Calu3 (cell line): Measurements from ENCODE around the gene VPS25. TPM values are rescaled to one million over a fixed set of nuclear protein-coding genes. Genes with fewer than 3 reads are reported as not detected.
A peak's percentile ranks its signal among the peaks of the same experiment; 100 is the strongest.

Experiments
- BruUV-seq: library from RNA; stranded (reverse); fragments of 400-500 nt; replicated peaks from 2 replicates; lab custom pipeline; 2021; lab: Mats Ljungman, UMichigan
- CTCF ChIA-PET: fragments of 300-600 bp; sonication (Branson Sonifier 250); formaldehyde crosslinking; loops from one replicate; lab custom pipeline; 2022; ENCODE audit warnings: antibody characterized with exemption; lab: Charles Lee
- DNase-seq: peaks from one replicate; pipeline ENCODE4 v3.0.0; 2022
- H3K27ac Mint-ChIP-seq: one replicate; pipeline ENCODE4 v1.8.0; 2022; ENCODE audit warnings: mixed read lengths; ENCODE audit not compliant: unreplicated experiment
- H3K27me3 Mint-ChIP-seq: one replicate; pipeline ENCODE4 v1.8.0; 2022; ENCODE audit warnings: mixed read lengths; ENCODE audit not compliant: unreplicated experiment
- H3K36me3 Mint-ChIP-seq: one replicate; pipeline ENCODE4 v1.8.0; 2022; ENCODE audit warnings: mild to moderate bottlenecking, moderate library complexity, mixed read lengths; ENCODE audit not compliant: insufficient read depth, unreplicated experiment
- H3K4me1 Mint-ChIP-seq: one replicate; pipeline ENCODE4 v1.8.0; 2022; ENCODE audit warnings: mild to moderate bottlenecking, low read depth, mixed read lengths; ENCODE audit not compliant: unreplicated experiment
- H3K4me3 Mint-ChIP-seq: one replicate; pipeline ENCODE4 v1.8.0; 2022; ENCODE audit warnings: mild to moderate bottlenecking, low read depth, moderate library complexity, mixed read lengths; ENCODE audit not compliant: unreplicated experiment
- H3K9me3 Mint-ChIP-seq: one replicate; pipeline ENCODE4 v1.8.0; 2022; ENCODE audit warnings: low read depth, mixed read lengths; ENCODE audit not compliant: unreplicated experiment
- CTCF ChIP-seq: fragments of 200-600 bp; IDR thresholded peaks from one replicate; pipeline ENCODE4 v1.8.0; 2022; ENCODE audit warnings: antibody characterized with exemption; ENCODE audit not compliant: unreplicated experiment
- intact Hi-C: fragments of 100-400 bp; cut with micrococcal nuclease; formaldehyde crosslinking; loops from one replicate; pipeline ENCODE4 v1.10.0; 2022; ENCODE audit not compliant: unreplicated experiment
- total RNA-seq: library from RNA; stranded (reverse); gene quantifications from 2 replicates; pipeline ENCODE4 v1.2.3, GENCODE V29; 2022

Gene VPS25
- total RNA-seq, 1 experiment from 2014 or later, result 93.9 TPM

DNA sequence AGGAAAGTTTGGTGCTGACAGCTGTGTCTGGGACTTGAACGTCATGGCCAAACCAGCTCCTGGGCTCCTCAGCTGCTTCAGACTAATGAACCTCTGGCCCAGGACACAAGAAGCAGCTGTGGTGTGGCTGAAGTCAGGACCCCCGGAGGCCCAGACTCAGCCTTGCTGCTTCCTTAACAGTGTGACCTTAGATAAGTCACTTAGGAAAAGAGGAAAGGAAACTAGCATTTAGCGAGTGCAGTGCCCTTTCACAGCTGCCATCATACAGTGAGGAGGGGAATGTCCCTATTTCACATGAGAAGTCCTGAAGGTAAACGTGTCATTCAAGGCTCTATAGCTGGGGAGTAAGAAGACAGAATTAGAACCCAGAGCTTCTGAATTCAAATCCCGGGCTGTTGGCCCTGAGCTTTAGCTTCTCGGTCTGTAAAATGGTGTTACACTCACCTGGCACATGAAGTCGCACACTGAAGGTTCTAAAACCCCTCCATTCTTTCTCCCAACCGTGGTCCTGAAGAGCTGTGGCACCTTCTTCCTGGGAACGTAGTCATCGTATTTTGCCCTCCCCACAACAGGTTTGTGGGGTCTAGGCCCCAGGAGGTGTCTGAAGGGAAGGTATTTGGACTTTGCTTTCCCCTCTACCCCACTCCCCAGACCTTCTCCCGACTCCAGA, 13.1 kb upstream of the VPS25 start:
- peaks cover 93% of the 10 kb centered on the region for H3K27me3 Mint-ChIP-seq
- H3K36me3 Mint-ChIP-seq, result no peaks in the 10 kb centered on the region
- CTCF ChIA-PET, result interaction anchor here (0.5 to 3.7 kb wide), 5 partner anchors 9 to 217 kb away, joined by 3 to 19 read pairs (median 6); partner anchors contain the start of gene PSMC3IP

GRCh38 chr17:42760652-42761581, 12.3 kb upstream of the VPS25 start, which contains the start of gene RAMP2:
Gene RAMP2, plus strand, starts transcription at chr17:42761227. Its CDS starts 35 bp downstream, at chr17:42761262.
- Mint-ChIP-seq H3K27me3 (peaks cover 93% of the 10 kb centered on the region), H3K27ac (no peak within 1 kb of the TSS), H3K9me3 (no peaks in the 10 kb centered on the region), H3K4me1 (peaks cover 12% of the 10 kb centered on the region), H3K36me3 (no peaks in the 10 kb centered on the region), H3K4me3 (peak within 1 kb of the TSS; percentile 58)
- CTCF ChIA-PET, result interaction anchor here (0.9 to 3.7 kb wide), 5 partner anchors 10 to 183 kb away, joined by 3 to 19 read pairs (median 4); partner anchors contain the start of genes PSMC3IP and VPS25
- intact Hi-C loops, result loop anchor here (10.0 kb wide), 2 partner anchors 56 to 86 kb away; partner anchors contain the start of gene PLEKHH3
- DNase-seq, result peak; percentile 36
- BruUV-seq, result no TSS peak
- no peak for TF ChIP-seq CTCF

More for the DNA sequence above, 13.1 kb upstream of the VPS25 start:
- Mint-ChIP-seq H3K9me3 (no peaks in the 10 kb centered on the region), H3K4me1 (peaks cover 12% of the 10 kb centered on the region), H3K4me3 (no peak overlapping the region), H3K27ac (no peak overlapping the region)
- intact Hi-C loops, result loop anchor here (10.0 kb wide), 2 partner anchors 55 to 85 kb away; partner anchors contain the start of gene PLEKHH3
- no peak for TF ChIP-seq CTCF
- no peak for DNase-seq
- BruUV-seq, result no TSS peak

- Mint-ChIP-seq H3K27ac (no peak overlapping the region), H3K4me3 (peak overlapping the region; percentile 58)
Observed at GRCh38 chr17:42761638-42762037, 11.6 kb upstream of the VPS25 start.

More at GRCh38 chr17:42761638-42762037, 11.6 kb upstream of the VPS25 start:
- intact Hi-C loops, result loop anchor here (10.0 kb wide), 2 partner anchors 57 to 87 kb away; partner anchors contain the start of gene PLEKHH3
- no TSS peak for BruUV-seq
- Mint-ChIP-seq H3K9me3 (no peaks in the 10 kb centered on the region), H3K4me1 (peaks cover 12% of the 10 kb centered on the region), H3K36me3 (no peaks in the 10 kb centered on the region), H3K27me3 (peaks cover 90% of the 10 kb centered on the region)
- CTCF ChIA-PET, result interaction anchor here (1.2 to 3.7 kb wide), 3 partner anchors 12 to 184 kb away, joined by 3 to 19 read pairs (median 4); partner anchors contain the start of genes PSMC3IP and VPS25
- DNase-seq, result no peak
- TF ChIP-seq CTCF, result no peak
